ENCODE data around the gene MBP.

GRCh38 chr18:77008576-77009315 is 123.8 kb downstream of the MBP start:
- TF ChIP-seq, protein P1, sequence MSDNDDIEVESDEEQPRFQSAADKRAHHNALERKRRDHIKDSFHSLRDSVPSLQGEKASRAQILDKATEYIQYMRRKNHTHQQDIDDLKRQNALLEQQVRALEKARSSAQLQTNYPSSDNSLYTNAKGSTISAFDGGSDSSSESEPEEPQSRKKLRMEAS (IDR thresholded peaks at IDR 0.05; ENCODE audit: insufficient read depth, insufficient read length) = no peak
- TF ChIP-seq POLR2AphosphoS5 (IDR thresholded peaks at IDR 0.05; ENCODE audit: insufficient read depth, low read depth, low read length) (no peak), EZH2 (IDR thresholded peaks at IDR 0.05; ENCODE audit: borderline replicate concordance, low read depth, low read length, severe bottlenecking) (no peak), CTCF (IDR thresholded peaks at IDR 0.05; ENCODE audit: extremely low read depth in 1 of 2, insufficient read depth in 1 of 2, low read depth in 1 of 2, low read length in 2 of 2) (no peak), MYC (IDR thresholded peaks at IDR 0.05; ENCODE audit: low read depth, low read length) (no peak)

All from endothelial cell of umbilical vein (primary cell).